IPS-NIHi7 (cell line): Measurements from ENCODE around the gene PCDHB4.
"Not testable (repeated sequence)": the region's sequence is repeated elsewhere in the genome, so short reads cannot be mapped to it uniquely, and the experiment has no call there.

Experiments used
- DNase-seq: peaks from one replicate; pipeline ENCODE4 v3.0.0; 2012; ENCODE audit warnings: mixed read lengths; ENCODE audit errors: extremely low spot score

The PCDHB4 gene

GRCh38 chr5:141150224-141150992 lies 28.8 kb downstream of the PCDHB4 start:
- no peak for DNase-seq

- DNase-seq: no peak
These were observed 29.3 kb downstream of the PCDHB4 start for GRCh38 chr5:141150993-141151325.

GRCh38 chr5:141151632-141152031 lies 30.0 kb downstream of the PCDHB4 start:
- DNase-seq: not testable (repeated sequence)

GRCh38 chr5:141152096-141152495 lies 30.5 kb downstream of the PCDHB4 start:
- not testable (repeated sequence) for DNase-seq

- DNase-seq: peak; percentile 58
These were observed 34.1 kb downstream of the PCDHB4 start for GRCh38 chr5:141155540-141156374.

GRCh38 chr5:141157356-141157755 lies 35.7 kb downstream of the PCDHB4 start:
- DNase-seq: not testable (repeated sequence)

GRCh38 chr5:141157901-141158300 lies 36.3 kb downstream of the PCDHB4 start:
- not testable (repeated sequence) for DNase-seq

- peak; percentile 48 for DNase-seq
These were observed 51.0 kb downstream of the PCDHB4 start, which contains the start of gene PCDHB7 for GRCh38 chr5:141172381-141173204. TSS of gene PCDHB7 (plus strand) at chr5:141172644. CDS start at chr5:141172836, 192 bp downstream.

DNA sequence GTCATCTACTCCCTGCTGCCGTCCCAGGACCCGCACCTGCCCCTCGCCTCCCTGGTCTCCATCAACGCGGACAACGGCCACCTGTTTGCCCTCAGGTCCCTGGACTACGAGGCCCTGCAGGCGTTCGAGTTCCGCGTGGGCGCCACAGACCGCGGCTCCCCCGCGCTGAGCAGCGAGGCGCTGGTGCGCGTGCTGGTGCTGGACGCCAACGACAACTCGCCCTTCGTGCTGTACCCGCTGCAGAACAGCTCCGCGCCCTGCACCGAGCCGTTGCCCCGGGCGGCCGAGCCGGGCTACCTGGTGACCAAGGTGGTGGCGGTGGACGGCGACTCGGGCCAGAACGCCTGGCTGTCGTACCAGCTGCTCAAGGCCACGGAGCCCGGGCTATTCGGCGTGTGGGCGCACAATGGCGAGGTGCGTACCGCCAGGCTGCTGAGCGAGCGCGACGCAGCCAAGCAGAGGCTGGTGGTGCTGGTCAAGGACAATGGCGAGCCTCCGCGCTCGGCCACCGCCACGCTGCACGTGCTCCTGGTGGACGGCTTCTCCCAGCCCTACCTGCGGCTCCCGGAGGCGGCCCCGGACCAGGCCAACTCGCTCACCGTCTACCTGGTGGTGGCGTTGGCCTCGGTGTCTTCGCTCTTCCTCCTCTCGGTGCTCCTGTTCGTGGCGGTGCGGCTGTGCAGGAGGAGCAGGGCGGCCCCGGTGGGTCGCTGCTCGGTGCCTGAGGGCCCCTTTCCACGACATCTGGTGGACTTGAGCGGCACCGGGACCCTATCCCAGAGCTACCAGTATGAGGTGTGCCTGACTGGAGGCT lies 52.9 kb downstream of the PCDHB4 start:
- DNase-seq: not testable (repeated sequence)
